SH-SY5Y (cell line): Measurements from ENCODE around the gene CHODL.

Experiments used
- GATA2 ChIP-seq: IDR thresholded peaks from 2 replicates; pipeline ENCODE4 v1.6.1; 2011; ENCODE audit warnings: mild to moderate bottlenecking, low read depth, low read length
- GATA3 ChIP-seq: IDR thresholded peaks from 2 replicates; pipeline ENCODE4 v1.6.1; 2011; ENCODE audit warnings: low read depth, mild to moderate bottlenecking, low read length, moderate library complexity

GRCh38 chr21:18218331-18218730 is 26.3 kb upstream of the CHODL start:
- TF ChIP-seq GATA2 (no peak), GATA3 (no peak)
